ENCODE results near the gene CDH10.
A peak's percentile ranks its signal among the peaks of the same experiment; 100 is the strongest.

The CDH10 gene

DNA sequence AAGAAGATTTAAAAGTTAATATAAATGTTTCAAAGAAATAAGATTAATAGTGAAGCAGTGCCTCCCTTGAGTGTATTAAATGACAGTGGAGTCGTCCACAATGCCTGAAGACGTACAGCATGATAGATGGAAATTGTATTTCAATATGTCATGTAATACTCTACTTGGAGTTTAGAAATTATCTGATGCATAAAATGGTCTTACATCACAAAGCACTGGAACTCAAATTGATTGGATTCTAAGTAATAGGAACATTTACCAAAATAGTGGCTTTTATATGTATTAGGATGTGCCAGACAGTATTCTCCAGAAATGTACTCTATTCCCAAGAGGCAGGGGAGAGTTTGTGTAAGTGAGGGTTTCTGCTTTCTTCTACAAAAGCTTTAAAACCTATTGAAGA is 49.4 kb downstream of the CDH10 start:
- no peak for DNase-seq

DNA sequence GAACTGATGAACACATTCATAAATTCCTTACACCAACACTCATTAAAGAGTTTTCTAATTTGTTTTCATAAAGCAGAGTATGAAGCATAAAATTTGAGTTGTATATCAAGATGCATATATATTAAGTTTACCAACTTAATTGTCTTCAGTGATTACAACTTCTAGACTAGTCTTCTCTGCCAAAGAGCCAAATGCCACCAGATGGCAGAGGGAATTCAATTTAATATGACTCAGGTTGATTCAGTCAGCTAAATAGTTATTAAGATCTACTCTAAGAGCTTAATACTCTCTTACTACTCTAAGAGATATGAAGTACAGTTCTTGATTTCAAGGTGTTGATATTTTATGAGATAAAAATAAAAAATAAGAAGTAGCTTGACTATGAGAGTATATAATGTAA is 53.4 kb downstream of the CDH10 start:
- DNase-seq = no peak

DNA sequence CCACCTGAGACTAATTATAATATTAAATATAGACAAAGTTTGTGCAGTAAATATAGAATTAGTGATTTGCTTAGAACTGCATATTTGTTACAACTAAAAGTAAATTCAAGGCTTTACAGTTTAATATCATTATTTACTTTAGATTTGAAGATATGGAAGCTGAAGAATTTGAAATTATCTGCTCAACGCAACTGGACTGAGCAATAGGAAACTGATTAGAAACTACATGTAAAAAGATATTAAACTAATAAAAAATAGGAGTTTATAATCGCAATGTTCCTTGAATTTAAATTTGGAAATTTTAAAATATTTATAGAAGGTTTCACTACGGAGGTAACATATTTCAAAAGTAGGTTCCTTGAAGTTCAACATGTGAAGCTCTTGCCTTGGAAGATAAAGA is 55.2 kb downstream of the CDH10 start:
- DNase-seq = no peak

DNA sequence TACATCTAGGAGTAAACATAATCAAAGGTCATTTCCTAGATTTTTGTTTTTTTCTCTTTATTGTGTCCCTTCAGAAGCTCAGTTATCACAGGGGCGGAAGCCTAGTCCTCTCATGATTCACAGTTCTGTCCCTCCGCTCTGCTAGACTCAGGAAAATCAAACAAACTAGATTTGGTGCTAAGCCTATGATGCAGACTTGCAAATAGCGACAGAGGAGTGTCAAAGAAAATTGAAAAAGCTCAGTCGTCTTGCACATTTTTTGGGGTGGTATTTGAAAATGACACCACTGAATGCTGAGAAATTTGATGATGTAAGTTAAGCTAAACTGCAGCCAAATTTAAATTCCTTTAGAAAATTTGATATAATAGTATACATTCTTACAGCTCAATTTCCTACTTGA is 59.0 kb downstream of the CDH10 start:
- DNase-seq = no peak

DNA sequence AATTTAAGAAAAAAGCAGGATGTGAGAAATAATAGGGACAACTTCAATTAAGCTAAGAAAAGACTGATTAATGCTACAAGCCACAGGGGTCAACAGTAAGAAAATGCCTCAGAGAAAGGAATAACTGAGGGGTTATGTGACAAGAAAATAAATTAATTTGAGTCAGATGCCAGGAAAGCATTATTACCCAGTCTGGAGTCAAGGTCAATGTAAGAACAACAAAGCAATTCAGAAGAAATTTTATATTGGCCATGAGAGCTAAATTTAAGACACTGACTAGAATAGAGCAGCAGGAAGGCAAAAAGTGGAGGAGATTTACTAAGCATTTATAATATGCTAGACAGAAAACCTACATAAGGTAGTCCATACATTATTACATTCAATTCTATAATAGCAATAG is 73.5 kb downstream of the CDH10 start:
- no peak for DNase-seq

DNA sequence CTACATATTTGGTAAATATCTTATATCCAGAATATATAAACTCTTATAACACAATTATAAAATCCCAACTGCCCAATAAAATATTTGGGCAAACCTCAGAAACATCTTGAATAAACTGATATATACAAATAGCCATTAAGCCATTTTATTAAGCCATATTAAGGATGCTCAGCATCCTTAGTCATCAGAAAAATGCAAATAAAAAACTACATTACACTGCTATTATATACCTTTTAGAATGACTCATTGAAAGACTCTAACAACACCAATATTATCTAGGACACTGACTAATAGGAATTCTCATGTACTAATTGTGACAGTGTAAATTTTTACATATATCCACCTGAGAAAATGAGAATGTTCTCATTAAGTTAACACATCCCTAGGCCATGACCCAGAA is 77.8 kb downstream of the CDH10 start:
- DNase-seq = no peak

DNA sequence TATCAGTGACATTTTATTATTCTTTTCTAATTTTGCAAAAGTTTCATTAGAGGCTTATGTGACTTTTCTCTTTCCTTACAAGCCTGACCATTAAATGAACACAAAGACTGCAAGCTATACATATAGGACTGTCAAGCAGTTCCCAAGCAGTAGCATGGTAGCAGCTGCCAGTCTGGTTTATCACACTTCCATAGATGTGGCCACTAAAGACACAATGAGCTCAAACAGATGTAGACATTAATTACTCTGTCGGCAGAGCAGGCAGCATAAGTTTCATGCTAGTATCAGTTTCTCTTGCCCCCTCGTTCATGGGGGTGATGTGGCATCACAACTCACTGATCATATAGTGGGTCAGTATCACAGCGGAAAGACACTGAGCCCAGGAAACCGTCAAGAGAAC is 89.5 kb downstream of the CDH10 start:
- DNase-seq = no peak

DNA sequence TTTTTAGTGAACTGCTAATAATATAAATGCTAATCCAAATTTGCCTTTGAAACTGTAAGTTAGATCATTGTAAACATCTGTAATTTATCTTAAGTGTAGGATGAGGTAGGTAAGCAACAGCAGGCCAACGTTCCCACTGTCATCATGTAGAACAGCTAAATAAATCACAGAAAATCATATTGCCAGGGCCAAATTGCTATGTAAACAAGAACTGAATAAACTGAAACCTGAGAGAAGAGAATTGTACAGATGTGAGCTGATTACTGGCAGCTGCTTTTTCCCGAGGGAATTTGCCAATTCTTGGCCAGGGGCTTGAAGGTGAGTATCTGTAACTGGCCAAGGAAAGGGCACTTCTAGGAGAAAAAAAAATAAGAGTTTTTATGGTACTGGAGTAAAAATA is 97.6 kb downstream of the CDH10 start:
- DNase-seq = no peak

DNA sequence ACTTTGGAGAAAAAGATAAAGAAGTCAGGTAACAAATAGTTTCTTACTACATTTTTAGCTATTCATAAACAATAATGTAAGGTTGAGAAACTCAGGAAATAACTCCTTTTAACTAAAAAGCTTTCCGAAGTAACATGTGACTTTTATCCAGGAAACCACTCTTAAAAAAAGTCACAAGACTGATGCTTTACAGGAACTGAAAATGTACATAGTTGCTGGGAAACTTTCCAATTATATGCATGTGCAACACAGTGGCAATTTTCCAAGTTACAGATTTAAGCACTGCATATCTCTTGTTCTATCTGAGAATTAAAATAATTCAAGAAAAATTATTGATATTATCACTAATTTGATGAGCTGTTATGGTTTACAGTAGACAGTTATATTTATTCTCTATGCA is 105.2 kb downstream of the CDH10 start:
- peak; percentile 35 for DNase-seq

DNA sequence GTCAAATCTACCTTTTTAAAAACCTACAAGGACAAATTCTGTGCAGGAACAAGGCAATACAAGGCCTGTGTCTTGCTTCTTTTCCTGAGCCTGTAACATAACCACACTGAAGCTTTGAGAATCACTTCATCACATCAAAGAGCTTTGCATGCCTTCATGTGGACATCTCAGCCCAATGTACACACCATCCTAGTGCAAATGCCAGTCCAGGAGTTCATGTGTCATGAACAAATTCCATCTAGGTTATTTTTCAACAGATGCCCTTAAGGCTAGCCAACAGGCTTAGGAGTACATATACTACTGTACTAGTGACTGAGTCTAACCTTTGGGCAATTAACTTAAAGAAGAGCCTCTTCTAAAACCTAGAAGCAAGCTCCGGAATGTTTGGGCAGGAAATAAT is 106.4 kb downstream of the CDH10 start:
- DNase-seq = no peak

DNA sequence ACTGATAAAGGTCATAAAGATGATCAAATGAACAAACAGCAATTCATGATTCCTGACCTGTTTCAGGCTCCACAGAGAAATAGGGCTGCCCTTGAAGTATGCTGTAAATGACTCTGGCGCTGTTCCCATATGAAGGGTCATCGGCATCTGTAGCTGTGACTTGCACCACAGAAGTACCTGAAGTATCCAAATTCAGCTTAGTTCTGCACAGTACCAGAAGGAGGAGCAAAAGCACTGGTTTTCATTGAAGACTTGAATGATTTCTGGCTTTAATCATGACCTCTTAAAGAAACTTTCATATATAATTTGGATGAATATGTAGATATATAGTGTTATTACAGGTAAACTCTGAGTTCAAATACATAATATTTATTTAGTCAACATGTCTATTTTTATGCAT is 109.1 kb downstream of the CDH10 start:
- no peak for DNase-seq

DNA sequence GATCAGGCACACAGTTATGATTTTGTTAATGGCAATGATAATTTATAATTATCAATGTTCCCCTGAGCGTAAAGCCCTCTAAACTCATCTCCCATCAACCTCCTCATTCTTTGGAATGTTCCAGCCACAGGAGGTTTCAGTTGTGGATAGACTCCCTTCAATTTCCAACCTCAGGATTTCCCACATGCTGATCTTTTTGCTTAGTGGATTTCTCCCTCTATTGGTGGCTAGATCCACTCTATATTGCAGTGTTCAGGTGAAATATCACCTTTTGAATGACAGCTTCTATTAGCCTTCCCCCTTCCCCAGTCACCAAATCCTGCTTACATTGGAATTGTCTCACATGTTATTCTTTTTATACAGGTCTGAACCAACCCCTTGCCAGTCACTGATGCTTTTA is 113.9 kb downstream of the CDH10 start:
- DNase-seq = no peak

DNA sequence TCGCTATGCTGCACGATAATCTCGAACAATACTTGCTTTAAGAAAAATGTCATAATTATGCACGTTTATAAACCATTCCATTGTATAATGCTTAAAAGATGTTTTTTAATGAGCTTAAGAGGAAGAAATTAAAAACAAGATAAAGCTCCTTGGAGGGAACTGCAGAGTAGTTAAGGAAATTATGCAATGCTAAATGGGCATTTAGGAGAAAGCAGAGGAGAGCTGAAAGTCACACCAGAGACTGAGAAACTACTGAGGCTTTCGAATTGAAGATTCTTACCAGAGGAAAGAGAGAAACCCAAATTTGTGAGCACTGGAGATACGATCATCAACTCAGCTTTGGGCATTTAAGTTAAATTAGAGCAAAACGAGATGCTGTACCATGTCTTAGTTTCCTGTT is 119.4 kb downstream of the CDH10 start:
- no peak for DNase-seq

DNA sequence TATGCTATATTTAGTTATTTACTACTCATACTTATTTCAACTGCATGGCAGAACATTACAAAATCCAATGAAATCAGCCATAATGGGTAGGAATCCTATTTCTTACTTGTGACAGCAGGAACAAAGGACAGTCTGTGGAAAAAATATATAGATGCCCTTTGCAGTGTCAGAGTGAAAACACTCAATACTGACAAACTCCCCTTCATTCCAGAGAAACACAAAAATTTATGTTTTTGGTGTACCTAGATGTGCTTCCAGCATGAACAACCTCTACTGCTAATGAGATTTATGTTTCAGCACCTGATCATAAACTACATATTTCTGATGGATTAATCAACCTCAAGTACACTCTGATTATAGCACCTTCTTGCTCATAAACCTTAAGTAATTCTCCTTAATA is 132.4 kb downstream of the CDH10 start:
- no peak for DNase-seq

DNA sequence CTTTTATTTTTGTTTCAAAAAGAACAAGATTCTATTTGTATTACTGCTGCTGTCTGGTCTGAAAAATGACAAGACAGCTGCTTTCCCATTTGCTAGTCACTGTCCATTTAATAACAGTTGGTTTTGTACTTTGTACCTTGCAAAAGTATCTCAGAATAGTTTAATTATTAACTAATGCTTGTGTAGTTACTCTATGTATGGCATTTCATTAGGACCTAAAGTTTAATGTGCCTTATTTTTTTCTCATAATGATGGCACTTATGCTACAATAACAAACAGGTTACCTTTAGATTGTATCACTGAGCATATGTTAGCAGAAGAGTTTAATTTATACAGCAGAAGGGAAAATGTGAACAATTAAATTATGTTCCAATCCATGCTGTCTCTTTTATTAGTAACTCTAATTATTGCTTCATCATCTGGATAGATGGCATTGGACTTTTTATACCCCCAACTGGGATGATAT is 134.2 kb downstream of the CDH10 start:
- no peak for DNase-seq

DNA sequence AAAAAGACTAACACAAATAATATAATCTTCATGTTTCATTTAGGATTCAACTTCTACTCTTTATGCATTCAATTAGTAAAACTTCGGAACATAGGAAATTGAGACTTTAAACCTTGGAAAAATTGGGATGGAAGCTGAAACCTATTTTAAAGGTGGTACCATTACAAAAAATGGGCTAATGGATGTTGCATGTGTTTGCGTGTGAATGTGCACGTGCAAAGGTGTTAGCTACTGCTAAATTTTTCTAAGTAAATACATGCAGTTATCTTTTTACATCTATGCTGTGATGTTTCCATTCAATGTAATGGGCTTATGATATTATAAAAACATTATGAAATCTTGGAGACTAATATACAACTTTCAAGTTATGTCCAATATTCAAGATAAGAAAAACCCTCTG is 134.8 kb downstream of the CDH10 start:
- DNase-seq = no peak

DNA sequence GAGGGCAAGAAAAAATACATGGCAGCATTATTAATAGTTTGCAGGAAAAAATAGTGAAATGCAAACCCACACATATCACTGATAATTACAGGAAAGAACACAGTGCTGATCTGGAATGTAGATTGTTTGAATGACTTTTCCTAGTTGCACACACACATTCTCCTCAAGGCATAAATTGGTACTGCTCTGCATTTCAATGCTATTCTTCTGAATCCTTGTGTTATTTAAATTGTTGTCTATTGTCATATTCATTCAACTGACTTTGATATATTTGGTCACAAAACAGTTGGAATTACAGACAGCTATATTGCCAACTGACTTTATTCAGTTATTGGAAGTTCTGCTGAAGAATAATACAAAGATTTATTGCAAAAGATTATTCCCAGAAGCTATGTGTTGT is 139.5 kb downstream of the CDH10 start:
- DNase-seq = no peak

DNA sequence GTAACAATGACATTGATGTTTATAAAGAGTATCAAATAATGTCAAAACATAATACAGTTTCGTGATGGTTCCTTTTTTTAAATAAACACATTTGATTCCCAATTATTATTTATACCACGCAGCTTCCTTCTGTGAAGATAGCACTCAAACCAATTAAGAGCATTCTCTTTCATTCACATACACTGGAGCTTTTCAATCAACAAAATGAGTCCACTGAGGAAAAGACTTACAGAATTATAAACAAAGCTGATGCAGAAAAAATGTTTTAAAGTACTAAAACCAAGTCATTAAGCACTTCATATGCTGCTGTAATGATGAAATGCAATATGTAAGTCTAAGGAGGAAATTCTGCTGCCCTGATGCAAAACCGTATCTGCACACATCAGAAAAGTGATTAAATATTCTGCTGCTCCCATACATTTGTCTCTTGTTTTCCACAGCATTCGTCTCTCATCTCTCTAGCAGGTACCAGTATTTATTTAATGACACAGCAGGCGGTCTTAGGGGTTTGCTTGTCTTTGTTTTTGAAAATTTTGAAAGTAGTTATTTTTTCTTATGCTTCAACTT is 147.1 kb downstream of the CDH10 start:
- DNase-seq = no peak

DNA sequence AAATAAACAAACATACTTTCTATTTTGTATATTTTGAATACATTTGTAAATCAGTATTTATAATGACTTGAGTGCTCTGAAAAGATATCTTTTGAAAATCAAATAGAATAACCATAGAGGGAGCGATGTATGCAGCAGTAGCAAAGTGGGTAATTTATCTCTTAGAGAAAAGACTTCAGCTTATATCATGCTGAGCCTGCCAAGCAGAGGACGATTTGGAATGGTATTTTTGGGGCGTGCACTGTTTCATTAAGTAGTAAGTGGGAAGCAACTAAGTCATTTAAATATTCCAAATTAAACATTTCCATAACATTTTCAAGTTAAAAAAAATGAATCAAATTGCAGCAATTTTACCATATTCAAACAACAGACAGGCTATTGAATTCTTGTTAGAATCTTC is 147.6 kb downstream of the CDH10 start:
- DNase-seq = no peak

DNA sequence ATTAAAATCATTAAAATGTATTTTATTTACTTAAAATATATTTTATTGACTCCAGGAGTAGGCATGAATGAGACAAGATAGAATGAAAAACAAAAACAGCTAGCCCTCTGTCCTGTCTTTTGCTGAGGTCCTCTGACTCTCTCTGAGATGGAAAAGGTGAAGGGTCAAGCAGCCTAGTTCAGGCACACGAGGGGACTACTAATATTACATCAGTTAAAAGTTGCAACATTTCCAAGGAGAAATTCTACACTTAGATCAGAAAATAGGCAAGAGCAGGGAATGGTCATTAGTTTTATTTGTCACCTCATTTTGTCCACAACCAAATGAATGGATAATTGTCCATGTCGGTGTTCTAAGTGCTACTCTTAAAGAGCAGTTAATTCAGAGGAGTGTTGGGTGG is 148.5 kb downstream of the CDH10 start:
- DNase-seq = no peak

DNA sequence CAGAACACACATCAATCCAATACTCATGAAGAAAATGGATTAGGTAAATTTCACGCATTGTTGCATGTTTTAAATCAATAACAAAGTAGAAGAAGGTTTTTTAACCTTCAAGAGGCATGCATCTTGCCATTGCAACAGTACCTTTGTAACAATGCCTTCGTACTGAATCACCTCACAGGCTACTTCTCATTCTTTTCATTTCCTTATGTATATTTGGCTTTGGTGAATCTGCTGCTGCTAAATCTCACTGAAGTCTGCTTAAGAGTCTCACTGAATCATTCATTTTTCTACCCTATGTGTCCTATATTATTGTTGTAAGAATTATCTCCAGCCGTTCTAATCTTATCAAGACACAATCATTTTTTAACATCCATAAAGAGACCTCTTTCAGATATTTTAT is 152.5 kb downstream of the CDH10 start:
- no peak for DNase-seq

DNA sequence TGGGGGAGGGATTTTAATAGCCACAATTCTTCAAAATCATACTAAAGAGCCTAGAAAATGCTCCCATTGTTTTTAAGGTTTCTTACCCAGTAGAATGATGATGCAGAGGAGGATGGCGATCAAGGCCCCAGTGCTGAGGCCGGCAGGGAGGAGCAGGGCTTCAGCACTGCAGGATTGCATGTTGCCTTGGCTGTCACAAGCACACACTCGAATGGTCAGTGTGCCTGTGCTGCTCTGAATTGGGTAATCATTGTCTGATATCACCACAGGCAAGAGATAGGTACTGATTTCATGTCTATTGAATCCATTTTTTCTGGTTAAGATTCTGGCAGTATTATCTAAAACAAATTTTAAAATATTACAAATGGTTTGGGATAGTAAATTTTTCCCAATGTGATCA is 153.3 kb downstream of the CDH10 start:
- no peak for DNase-seq

DNA sequence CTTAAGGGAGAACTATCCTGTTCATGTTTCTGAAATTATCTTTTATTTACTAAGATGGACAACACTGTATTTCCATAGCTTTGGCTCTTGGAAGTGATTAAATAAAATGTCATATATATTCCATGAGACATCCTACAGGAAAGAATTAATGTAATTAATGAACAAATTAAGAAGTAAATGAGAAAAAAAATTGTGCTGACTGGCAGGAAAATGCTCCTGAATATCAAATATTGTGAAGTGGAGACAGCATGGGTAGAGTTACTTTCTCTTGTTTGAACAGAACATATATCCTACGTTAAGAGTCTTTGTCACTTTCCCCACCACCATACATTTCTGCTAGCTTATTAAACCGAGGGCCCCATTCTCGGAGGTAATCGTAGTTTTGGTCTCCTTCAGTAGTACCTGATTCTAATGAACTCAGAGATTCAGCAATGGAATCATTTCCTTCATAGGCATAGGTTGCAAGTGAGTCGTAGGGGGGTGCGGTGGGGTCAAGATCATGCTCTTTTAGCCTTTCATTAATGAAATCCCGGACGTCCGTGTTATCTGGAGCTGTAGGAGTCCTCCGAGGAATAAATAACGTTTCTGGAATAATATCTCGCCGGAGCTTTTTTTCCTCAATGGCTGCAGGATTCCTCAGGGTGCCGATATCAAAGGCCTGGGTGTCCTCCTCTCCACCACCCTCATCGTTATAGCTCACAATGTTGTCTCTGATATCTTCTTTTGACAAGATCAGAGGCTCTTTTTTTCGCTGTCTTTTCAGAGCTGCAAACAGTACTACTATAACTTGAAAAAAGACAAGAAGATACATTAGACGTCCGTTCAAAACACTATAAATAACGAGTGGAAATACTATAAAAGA is 157.2 kb downstream of the CDH10 start:
- DNase-seq = no peak

DNA sequence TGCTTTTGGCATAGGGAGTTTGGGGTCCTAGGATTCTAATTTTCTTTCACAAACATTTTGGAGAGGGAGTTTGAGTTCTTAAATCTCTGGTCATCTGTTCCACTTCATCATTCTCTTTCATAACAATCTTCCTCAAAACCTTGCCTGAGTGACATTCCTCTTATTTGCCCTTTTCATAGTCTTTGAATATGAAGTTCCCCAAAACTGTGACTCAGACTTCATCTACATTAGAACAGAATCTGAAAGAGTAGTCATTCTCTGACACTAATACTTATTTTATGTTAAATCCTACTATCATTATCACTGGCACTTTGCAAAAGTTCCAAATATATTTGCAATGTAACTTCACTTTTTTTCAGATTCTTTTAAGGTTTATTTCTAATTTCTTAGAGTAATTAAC is 163.8 kb downstream of the CDH10 start:
- DNase-seq = no peak

DNA sequence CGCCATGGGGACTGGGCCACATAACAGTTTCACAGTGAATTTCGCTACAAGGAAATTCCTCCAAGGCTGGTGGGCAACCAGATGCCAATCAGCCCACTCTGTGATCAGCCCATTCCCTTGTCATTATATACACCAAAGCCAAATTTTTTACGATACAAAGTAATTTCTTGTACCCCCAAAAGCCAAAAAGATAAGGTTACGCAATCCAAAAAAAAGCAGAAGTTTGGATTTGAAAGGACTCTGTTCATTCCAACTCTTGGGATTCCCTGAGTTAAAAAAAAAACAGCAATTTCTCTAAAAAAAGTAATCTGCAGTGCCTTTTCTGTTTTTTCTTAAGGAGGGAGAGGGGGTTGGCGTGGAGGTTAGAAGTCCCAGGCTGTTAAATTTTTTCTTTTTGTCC is 166.8 kb downstream of the CDH10 start:
- no peak for DNase-seq
